Measurements from ENCODE around the gene SPINK1. TPM values are rescaled to one million over a fixed set of nuclear protein-coding genes. Genes with fewer than 3 reads are reported as not detected.
A peak's percentile ranks its signal among the peaks of the same experiment; 100 is the strongest.

SPINK1 gene
- total RNA-seq, 1 donor from 2014 or later = not detected

DNA sequence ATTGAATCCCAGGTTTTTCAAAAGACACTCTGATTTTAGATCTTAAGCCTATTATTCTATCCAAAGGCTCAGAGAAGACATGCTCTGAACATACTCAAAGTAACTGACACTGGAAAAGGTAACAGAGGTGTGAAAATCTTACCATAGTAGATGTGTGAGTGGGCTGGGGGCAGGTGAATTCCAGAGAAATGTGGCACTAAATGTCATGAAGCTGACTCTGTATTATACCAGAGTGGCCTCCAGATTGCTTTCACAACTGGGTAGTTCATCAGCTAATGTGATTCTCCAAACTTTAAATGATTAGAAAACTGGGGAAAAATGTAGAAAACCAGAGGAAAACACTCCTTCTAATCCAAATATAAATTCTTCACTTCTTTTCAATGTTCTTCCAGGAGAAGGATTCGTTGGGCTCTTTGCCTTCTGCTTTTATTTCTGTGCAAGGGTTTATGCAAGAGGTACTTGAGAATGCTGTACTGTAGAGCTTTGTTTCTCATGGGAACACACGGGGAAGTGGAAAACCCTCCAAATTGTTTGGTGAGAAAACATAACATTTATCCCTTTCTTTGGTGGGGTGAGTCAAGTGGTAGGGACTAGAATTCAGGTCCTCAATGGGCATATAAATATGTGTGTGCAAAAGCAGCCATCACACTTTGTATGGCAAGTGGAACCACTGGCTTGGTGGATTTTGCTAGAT, 46.7 kb upstream of the SPINK1 start, which contains the start of gene SCGB3A2:
Gene SCGB3A2 (plus strand): TSS at position 646 of the 694 bp plus-strand sequence. CDS start 93 bp downstream, outside the sequence.
- H3K4me1 ChIP-seq (ENCODE audit: insufficient read depth, low read length) = no peaks in the 10 kb centered on the region
- no peak within 1 kb of the TSS for H2AFZ ChIP-seq (ENCODE audit: low read depth, low read length)
- H4K20me1 ChIP-seq (ENCODE audit: insufficient read depth, low read length) = no peaks in the 10 kb centered on the region
- H3K27me3 ChIP-seq (ENCODE audit: insufficient read depth, low read length) = no peaks in the 10 kb centered on the region
- peak within 1 kb of the TSS; percentile 30 for H3K4me3 Mint-ChIP-seq (ENCODE audit: unreplicated experiment)
- FAIRE-seq (no peak), DNase-seq (ENCODE audit: low read depth) (no peak)
- H3K79me2 ChIP-seq (ENCODE audit: insufficient read depth, low read length) = no peaks in the 10 kb centered on the region
- H3K9me3 ChIP-seq (ENCODE audit: insufficient read depth, low read depth, low read length) = no peaks in the 10 kb centered on the region
- H3K36me3 Mint-ChIP-seq (ENCODE audit: low read depth, unreplicated experiment) = peaks cover 3% of the 10 kb centered on the region
- H3K27ac Mint-ChIP-seq (ENCODE audit: unreplicated experiment) = no peak within 1 kb of the TSS
- peaks cover 8% of the 10 kb centered on the region for H3K4me1 Mint-ChIP-seq (ENCODE audit: low read depth, unreplicated experiment)
- TF ChIP-seq, protein P1, sequence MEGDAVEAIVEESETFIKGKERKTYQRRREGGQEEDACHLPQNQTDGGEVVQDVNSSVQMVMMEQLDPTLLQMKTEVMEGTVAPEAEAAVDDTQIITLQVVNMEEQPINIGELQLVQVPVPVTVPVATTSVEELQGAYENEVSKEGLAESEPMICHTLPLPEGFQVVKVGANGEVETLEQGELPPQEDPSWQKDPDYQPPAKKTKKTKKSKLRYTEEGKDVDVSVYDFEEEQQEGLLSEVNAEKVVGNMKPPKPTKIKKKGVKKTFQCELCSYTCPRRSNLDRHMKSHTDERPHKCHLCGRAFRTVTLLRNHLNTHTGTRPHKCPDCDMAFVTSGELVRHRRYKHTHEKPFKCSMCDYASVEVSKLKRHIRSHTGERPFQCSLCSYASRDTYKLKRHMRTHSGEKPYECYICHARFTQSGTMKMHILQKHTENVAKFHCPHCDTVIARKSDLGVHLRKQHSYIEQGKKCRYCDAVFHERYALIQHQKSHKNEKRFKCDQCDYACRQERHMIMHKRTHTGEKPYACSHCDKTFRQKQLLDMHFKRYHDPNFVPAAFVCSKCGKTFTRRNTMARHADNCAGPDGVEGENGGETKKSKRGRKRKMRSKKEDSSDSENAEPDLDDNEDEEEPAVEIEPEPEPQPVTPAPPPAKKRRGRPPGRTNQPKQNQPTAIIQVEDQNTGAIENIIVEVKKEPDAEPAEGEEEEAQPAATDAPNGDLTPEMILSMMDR (IDR thresholded peaks at IDR 0.05; ENCODE audit: insufficient read depth, low read depth, low read length) = no peak
- TF ChIP-seq EZH2 (IDR thresholded peaks at IDR 0.05; ENCODE audit: insufficient read depth, low read length) = no peak
- H3K27me3 Mint-ChIP-seq (ENCODE audit: low read depth, unreplicated experiment) = peaks cover 13% of the 10 kb centered on the region
- H3K4me3 ChIP-seq (ENCODE audit: insufficient read depth, low read depth, low read length) = no peak within 1 kb of the TSS
- H3K9me3 Mint-ChIP-seq (ENCODE audit: unreplicated experiment) = peaks cover 2% of the 10 kb centered on the region
- H3K4me2 ChIP-seq (ENCODE audit: low read length) = no peak within 1 kb of the TSS
- no peak within 1 kb of the TSS for H3K9ac ChIP-seq (ENCODE audit: low read length)
- no peaks in the 10 kb centered on the region for H3K36me3 ChIP-seq (ENCODE audit: insufficient read depth, low read length)
- no peak within 1 kb of the TSS for H3K27ac ChIP-seq (ENCODE audit: low read depth, low read length)

DNA sequence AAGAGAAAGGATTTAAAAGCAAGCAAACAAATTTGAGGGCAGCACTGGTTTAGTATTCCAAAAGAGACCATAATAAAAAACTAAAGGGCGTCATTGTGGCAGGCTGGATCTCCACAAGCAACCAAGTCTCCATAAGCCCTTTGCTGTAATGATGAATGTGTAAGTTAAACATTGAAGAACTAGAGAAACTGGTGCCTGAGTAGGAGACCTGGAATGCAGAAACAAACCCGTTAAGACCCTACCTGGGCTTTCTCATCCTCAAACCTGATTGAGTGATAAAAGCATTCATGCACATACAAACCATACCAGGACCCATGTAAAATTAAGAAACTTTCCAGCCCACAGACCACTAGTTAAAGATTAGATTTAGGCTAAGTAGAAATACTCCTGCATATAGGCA, 45.2 kb upstream of the SPINK1 start:
- DNase-seq (ENCODE audit: low read depth) (no peak), FAIRE-seq (no peak)
- Histone ChIP-seq H3K9me3 (ENCODE audit: insufficient read depth, low read depth, low read length) (no peaks in the 10 kb centered on the region), H3K79me2 (ENCODE audit: insufficient read depth, low read length) (no peaks in the 10 kb centered on the region), H3K4me1 (ENCODE audit: insufficient read depth, low read length) (no peaks in the 10 kb centered on the region), H4K20me1 (ENCODE audit: insufficient read depth, low read length) (no peaks in the 10 kb centered on the region), H2AFZ (ENCODE audit: low read depth, low read length) (no peak overlapping the region), H3K9ac (ENCODE audit: low read length) (no peak overlapping the region), H3K27me3 (ENCODE audit: insufficient read depth, low read length) (no peaks in the 10 kb centered on the region), H3K36me3 (ENCODE audit: insufficient read depth, low read length) (no peaks in the 10 kb centered on the region), H3K27ac (ENCODE audit: low read depth, low read length) (no peak overlapping the region), H3K4me2 (ENCODE audit: low read length) (no peak overlapping the region), H3K4me3 (ENCODE audit: insufficient read depth, low read depth, low read length) (no peak overlapping the region)
- H3K27me3 Mint-ChIP-seq (ENCODE audit: low read depth, unreplicated experiment) = peaks cover 28% of the 10 kb centered on the region
- H3K36me3 Mint-ChIP-seq (ENCODE audit: low read depth, unreplicated experiment) = peaks cover 8% of the 10 kb centered on the region
- peaks cover 8% of the 10 kb centered on the region for H3K4me1 Mint-ChIP-seq (ENCODE audit: low read depth, unreplicated experiment)
- peaks cover 8% of the 10 kb centered on the region for H3K9me3 Mint-ChIP-seq (ENCODE audit: unreplicated experiment)
- no peak overlapping the region for H3K27ac Mint-ChIP-seq (ENCODE audit: unreplicated experiment)
- TF ChIP-seq EZH2 (IDR thresholded peaks at IDR 0.05; ENCODE audit: insufficient read depth, low read length) = no peak
- TF ChIP-seq, protein P1 (IDR thresholded peaks at IDR 0.05; ENCODE audit: insufficient read depth, low read depth, low read length) = no peak
- H3K4me3 Mint-ChIP-seq (ENCODE audit: unreplicated experiment) = no peak overlapping the region

DNA sequence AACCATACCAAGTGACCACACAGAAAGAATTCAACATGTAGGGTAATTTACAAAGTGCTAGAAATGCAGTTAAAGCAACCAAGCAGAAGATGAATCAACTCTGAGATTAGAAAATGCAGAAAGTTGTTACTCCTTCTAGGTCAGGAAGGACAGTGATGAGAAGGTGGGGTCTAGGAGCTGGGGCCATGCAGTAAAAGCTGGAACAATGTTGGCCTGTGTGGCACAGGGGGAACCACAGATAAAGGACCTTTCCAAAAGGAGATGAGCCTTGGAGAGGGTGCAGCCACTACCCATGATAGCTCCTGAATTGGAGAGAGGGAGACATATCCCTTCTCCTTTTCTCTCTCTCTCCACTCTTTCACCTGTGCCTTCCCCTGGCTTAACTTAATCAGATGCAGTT, 44.7 kb upstream of the SPINK1 start:
- no peak overlapping the region for H3K4me3 Mint-ChIP-seq (ENCODE audit: unreplicated experiment)
- no peaks in the 10 kb centered on the region for H3K9me3 ChIP-seq (ENCODE audit: insufficient read depth, low read depth, low read length)
- H3K27ac Mint-ChIP-seq (ENCODE audit: unreplicated experiment) = no peak overlapping the region
- no peak for TF ChIP-seq EZH2 (IDR thresholded peaks at IDR 0.05; ENCODE audit: insufficient read depth, low read length)
- TF ChIP-seq, protein P1 (IDR thresholded peaks at IDR 0.05; ENCODE audit: insufficient read depth, low read depth, low read length) = no peak
- no peaks in the 10 kb centered on the region for H3K4me1 ChIP-seq (ENCODE audit: insufficient read depth, low read length)
- no peak overlapping the region for H3K27ac ChIP-seq (ENCODE audit: low read depth, low read length)
- peaks cover 9% of the 10 kb centered on the region for H3K36me3 Mint-ChIP-seq (ENCODE audit: low read depth, unreplicated experiment)
- H3K79me2 ChIP-seq (ENCODE audit: insufficient read depth, low read length) = no peaks in the 10 kb centered on the region
- H3K36me3 ChIP-seq (ENCODE audit: insufficient read depth, low read length) = no peaks in the 10 kb centered on the region
- peaks cover 8% of the 10 kb centered on the region for H3K4me1 Mint-ChIP-seq (ENCODE audit: low read depth, unreplicated experiment)
- H3K27me3 Mint-ChIP-seq (ENCODE audit: low read depth, unreplicated experiment) = peaks cover 32% of the 10 kb centered on the region
- no peaks in the 10 kb centered on the region for H4K20me1 ChIP-seq (ENCODE audit: insufficient read depth, low read length)
- DNase-seq (ENCODE audit: low read depth) = no peak
- no peak overlapping the region for H3K4me3 ChIP-seq (ENCODE audit: insufficient read depth, low read depth, low read length)
- no peak overlapping the region for H3K9ac ChIP-seq (ENCODE audit: low read length)
- no peak for FAIRE-seq
- no peak overlapping the region for H3K4me2 ChIP-seq (ENCODE audit: low read length)
- peaks cover 10% of the 10 kb centered on the region for H3K9me3 Mint-ChIP-seq (ENCODE audit: unreplicated experiment)
- no peak overlapping the region for H2AFZ ChIP-seq (ENCODE audit: low read depth, low read length)
- no peaks in the 10 kb centered on the region for H3K27me3 ChIP-seq (ENCODE audit: insufficient read depth, low read length)

Data from astrocyte (in vitro differentiated cells and primary cell).